SKM-1 (cell line): ENCODE data around the gene TMTC1.

ENCODE experiments used
- DNase-seq: peaks from one replicate; lab custom pipeline; 2025; ENCODE audit not compliant: unreplicated experiment; lab: John Stamatoyannopoulos, UW

Gene TMTC1

DNA sequence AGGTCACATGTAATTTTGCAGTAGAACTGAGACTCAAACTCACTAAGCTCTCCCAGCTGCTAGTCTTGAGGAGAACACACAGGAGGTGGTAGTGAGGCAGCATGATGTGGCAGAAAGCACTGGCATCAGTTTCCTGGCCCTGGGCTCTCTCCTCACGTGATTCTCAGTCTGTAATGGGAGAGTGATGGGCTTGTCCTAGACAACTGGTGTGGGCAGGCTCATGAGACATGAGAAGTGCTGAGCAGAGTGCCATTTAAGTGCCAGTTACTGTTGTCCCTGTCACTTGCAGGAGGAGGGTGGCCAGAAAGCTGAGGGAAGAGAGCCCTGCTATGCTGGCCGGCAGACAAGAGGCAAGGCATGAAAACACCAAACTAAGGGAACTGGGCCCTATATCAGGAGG, 237.7 kb downstream of the TMTC1 start:
- no peak for DNase-seq

DNA sequence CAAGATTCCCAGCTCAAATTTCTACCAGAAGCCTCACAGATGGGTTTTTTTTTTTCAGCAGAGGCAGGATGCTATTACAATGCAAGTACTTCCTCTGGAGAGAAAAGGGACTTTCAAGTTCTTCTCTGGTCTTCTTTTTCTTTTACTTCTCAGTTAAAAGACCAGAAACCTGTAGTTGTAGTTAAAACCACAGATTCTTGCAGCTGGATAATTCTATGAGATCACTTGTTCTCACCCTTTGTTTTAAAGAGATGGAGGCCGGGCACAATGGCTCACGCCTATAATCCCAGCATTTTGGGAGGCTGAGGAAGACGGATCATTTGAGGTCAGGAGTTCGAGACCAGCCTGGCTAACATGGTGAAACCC, 238.7 kb downstream of the TMTC1 start:
- no peak for DNase-seq

DNA sequence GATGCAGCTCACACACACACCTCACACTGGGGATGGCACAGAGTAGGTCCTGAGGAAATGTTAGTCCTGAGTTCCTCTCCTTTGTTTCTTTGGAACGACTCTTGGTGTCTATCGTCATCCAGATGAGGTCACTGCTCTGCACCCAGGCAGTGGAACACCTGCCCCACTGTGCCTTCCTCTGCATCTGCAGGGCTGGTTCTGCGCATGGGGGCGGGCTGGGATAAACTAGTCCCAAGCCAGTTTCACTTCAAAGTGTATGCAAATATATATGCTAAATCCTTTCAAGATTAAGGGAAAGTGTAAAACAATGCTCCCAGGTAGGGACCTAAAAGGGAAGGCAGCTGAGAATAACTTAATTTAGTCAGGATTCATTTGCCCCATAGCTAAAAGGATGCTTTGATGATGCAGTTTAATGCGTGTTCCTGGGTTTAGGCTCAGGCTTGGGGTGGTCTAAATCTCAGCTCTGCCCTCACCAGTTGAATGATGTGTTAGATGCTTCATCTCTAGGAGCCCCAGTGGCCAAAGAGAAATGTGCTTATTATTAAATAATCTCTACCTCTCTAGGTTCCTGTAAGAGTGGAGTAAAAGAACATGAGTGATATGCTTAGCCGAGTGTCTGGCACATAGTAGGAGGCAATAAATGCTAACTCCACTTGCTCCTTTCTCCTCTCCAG, 239.2 kb downstream of the TMTC1 start:
- DNase-seq, result no peak

DNA sequence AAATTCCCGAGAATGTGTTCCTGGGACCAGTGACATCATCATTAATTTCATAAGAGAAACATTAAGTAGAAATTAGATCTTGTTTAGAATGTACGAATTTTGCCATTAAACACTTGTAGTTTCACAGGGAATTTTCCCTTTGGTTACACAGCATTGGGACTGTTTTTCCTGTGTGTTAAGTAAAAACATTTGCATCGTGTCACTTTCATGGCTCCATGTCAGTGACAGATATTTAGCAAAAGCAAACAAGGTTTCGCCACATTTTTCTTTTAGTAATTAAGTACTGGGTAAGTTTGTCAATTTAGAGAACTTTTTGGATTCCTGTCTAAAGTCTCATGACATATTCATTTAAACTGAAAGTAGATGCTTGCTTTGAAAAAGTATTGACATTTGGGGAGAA, 240.7 kb downstream of the TMTC1 start:
- DNase-seq, result no peak

DNA sequence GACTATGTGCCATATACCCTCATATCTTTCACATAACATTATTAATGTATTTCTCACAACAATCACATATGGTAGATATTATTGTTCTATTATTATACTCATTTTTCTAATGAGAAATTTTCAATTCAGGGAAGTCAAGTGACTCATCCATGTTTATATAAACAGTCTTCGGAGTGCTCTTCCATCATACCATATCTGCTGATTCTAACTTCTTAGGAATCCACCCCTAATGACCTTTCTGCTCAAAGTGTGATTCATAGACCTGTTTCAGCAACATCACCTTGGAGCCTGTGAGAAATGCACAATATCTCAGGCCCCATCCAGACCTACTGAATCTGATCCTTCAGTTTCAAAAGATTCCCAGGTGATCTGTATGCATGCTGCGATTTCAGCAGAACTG, 246.4 kb downstream of the TMTC1 start:
- DNase-seq, result no peak

DNA sequence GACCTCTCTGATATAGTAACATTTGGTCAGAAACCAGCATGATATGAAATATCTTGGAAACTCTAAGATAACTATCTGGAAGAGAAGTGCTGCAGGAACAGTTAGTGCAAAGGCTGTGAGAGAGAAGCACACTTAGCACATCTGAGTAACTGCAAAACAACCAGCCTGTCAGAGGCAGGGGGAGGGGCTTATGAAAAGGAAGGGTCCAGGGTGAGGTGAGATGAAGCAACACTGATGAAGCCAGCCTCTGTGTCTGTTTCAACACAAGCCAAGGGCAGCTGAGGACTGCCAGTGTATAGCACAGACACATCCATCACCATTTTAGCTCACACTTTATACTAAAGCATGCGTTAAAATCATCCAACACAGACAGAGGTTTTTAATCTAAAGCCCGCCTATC, 248.8 kb downstream of the TMTC1 start:
- peak; percentile 18 for DNase-seq

DNA sequence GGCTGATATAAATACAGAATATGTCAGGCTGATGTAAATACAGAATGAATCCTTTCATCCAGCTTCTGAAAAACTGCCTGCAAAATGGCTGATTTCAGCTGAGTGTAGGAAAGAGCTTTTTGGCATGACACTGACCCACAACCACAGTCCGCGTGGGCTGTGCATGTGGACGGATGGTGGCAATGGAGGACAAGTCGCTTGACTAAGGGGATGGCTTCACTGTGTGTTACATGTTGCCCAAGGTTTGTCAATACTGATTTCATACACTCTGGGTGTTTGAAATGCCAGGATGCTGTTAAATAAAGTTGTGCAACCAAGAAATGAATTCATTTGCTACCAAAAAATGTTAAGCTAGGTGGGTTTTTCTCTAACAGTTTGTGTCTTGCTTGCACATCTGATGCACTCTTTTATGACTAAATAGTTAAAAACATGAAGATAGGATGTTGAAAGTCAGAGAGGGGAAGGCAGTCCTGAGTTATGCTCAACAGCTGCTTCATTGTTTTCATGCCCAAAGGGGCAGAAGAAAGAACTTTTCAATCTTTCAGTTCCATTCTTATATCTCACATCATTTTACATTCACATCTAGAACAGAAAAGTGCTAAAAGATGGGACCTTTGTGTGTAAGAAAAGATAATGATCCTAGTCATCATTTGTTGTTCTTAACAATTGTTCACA, 249.8 kb downstream of the TMTC1 start:
- DNase-seq, result no peak

DNA sequence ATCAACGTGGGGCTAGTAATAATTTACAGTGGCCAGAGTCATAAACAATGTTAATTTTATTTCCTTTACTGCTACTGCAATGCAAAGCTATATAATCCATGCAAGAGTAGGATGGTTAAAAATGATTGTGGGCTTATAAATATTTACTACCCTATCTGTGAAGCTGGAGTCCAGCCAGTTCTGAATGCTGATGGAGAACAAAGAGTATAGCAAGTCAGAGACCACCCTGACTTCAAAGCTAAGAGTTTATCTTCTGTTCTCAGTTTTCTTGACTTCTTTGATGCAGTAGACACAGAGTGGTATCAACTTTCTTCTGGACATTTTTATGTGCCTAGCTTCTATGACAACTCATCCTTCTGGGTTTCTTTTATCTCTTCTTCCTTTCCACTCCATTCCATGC, 252.3 kb downstream of the TMTC1 start:
- no peak for DNase-seq

DNA sequence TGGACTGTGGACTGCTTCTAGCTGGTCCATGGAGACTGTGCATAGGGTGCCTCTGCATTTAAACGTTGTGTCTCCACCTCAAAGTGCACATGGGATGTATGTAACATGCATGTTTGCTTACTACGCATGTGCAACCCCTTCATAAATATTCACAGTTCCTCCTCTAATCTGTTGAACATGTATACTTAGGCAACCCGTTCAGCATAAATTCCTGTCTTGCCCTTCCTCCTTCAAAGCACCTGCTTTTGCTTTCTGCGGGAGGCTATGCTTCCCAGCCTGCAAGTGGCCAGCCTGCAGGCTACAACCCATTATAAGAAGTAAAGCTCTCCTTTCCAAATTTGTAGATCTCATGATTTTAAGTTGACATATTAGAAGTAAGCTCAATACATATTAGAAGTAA, 253.3 kb downstream of the TMTC1 start:
- no peak for DNase-seq

DNA sequence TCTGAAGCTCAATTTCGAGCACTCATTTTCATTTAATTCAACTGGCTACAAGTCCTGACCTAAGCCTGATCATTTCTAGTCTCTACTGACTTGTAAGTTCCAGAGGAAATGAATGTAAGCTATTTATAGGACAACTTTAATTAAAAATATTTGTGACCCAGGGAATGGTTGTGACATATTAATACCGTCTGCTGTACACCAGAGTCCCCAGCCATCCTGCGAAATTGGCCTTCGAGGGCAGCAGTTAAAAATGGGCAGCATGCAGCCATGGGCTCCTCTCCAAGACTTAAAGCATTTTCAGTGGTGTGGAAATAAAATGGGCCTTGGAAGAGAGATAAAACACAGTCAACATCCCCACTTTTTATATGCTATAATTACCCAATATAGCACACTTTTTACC, 255.6 kb downstream of the TMTC1 start:
- DNase-seq, result no peak

DNA sequence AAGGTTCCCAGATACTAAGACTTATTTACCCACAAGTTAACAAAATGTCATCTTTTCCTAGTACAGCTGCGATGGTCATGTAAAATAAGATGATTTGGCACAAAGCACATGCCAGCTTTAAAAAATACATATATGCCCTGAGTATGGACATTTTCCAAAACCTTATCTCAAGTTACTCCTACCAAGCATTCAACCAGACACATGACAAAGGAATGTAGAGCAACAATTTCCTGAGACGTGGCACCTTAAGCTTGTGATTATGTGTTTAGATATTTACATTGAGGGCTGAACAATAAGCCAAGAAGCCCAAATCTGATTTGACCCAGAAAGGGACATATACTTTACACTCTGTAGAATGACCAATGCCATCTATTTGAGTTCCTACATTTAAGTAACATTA, 261.8 kb downstream of the TMTC1 start:
- DNase-seq, result no peak

DNA sequence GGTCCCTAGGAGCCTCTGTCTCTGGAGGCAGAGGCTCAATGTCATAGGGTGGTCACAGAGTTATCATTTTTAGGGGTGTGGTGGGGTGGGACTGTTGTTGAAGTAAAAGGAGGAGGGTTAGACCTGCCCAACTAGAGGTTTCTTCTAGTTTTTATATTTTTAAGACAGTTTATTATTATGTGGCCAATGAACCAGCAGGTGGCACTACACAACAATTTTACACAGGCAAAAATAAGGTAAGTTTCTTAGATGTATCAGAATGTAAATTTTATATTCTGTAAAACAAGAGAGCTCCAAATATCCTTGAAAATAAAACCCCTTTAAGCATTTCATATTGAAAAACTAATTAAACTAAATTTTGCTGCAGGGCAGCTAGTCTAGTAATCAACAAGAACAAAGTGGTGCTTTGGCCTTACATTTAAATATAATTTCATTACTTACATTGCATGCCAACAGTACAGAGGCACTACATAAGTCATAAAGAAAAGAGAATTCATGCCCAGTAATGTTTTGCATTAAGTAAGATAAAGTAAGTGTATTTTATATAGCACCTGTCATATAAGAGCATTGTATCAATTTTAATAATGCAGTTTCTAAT, 264.1 kb downstream of the TMTC1 start:
- DNase-seq, result no peak

DNA sequence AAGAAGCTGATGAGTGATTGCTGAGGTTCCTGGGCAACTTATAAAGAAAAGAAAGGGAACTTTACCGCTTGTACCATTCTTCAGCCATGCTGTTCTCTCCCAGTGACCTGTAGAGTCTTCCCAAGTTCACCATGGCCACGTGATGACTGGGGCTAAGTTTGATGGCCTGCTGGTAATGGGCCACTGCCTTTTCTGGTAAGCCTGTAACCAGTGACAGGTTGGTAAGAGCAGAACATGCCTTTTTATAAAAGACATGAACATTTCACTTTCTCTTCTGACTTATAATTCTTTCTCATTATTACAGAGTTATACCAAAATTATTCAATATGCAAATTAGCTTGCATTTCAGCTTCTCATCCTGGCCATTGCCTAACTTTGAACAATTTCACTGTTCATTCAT, 265.3 kb downstream of the TMTC1 start:
- DNase-seq, result no peak

DNA sequence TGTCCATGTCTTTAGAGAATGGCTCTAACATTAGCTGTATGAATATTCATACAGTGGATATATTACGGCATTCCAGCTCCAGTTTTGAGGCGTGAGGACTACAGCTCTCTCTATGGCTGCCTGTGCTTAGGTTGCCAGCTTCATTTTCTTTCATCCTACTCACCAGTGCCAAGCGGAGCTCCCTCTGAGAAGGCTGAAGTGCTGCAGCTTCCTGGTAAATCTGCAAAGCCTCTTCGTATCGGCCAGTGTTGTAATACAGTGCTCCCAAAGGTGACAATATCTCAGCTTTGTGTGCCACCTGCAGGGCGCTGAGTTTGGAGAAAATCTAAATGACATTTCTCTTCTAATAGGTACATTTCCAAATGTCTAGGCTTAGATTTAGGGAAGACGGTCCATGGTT, 266.5 kb downstream of the TMTC1 start:
- DNase-seq, result no peak

DNA sequence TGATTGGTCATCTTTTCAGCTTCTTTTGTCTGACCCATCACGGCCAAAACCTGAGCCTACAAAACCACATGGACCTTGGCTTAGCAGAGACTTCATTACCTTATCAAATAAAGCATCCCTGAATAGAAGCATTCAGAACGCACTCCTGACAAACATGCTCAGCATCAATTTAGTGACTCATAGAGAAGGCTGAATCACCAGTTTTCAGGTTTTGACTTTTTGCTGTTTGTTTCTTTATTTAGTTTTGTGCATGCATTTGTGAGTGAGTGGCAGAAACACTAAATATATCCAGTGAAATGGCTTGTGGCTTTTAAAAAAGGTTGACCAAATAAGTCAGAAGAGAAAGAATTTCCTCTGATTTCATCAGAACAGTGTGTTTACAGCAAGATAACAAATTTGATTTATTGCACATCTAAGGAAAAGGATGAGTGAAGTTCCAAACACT, 267.3 kb downstream of the TMTC1 start:
- no peak for DNase-seq

DNA sequence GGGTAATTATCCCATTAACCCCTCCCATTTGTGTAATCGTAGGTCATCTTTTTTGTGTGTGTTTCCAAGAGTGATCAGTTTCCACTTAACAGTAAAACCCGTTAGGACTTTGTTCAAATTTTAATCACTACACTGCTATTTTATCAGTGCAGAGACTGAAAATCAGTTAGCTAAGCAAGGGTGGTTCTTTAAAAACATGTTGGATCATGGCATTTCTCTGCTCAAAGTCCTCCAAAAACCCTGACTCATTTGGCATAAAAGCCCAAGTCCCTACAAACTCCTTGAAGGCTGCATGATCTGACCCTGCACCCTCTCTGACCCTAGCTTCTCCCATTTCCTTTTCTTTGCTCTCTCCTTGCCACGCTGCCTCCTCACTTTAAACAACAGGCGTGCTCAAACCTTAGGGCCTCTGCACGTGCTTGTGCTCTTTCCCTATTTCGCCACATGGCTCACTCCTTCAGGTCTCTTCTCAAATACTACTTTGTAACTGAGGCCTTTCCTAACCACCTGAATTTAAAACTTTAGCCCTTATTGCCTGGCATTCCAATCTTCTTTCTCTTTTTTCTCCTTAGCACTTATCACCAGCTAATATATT, 273.1 kb downstream of the TMTC1 start:
- DNase-seq, result no peak

DNA sequence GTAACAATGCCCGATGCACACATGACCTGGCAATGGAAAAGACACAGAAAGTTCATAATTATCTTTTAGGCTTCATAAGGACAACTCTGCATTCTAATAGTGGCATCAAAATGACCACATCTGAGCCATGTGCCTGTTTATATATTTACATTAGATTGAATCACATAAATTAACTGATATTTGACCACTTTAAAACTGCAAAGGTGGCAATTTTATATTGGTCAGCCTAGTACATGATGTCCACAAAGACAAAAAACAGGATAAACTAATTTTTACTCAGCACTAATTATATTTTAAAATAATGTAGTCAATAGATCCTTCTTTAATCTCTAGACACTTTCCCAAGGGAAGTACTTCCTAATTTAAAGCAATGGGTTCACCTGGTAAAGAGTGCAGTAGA, 274.2 kb downstream of the TMTC1 start:
- DNase-seq, result no peak

DNA sequence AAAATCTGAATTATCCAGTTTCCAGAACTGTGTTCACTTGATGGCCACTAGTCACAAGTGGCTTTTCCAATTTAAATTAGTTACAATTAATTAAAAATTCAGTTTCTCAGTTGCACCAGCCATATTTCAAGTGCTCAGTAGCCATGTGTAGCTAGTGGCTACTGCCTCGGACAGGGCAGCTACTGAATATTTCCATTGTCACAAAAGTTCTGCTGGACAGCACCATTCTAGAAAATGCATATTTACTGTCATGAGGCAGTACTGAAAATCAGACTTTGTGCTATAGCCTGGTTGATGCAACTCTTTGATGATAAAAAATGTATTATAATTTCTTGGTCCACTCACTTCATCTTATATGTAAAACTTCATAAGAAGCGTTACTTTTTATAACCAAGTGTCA, 274.8 kb downstream of the TMTC1 start:
- DNase-seq, result no peak

DNA sequence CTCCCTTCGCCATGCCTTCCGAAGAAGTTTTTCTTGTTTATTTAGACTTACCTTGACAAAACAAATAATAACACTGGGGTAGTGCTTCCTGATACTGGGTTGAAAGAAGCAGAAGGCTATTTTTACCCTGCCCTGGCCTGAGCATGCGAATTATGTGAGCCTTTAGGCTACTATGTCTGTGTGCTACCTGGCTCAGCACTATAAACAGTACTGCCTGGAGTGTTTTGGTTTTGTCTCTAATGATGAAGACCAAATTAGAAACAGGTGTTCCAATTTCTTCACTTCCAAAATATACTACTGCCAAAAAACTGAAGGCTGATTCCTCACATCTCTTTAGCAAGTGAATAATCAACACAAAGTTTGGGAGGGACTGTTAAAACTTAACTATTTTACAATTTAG, 278.6 kb downstream of the TMTC1 start:
- DNase-seq, result no peak

DNA sequence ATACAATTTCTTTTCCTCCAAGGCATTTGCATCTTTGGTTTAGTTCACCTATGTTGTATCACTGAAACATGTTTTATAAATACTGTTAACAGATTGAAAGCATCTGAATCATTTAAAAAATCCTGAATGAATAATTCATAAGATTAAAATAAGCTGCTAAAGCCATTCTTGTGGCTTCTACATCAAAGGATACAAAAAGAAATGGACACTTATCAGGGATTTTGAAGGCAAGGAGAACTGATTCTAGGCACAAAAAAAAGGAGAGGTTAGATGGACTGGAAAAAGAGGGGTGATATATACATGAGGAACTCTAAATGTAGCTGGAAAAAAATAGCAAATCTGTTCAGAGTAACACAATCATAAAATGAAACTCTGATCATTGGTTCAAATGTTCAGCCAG, 280.5 kb downstream of the TMTC1 start:
- no peak for DNase-seq

DNA sequence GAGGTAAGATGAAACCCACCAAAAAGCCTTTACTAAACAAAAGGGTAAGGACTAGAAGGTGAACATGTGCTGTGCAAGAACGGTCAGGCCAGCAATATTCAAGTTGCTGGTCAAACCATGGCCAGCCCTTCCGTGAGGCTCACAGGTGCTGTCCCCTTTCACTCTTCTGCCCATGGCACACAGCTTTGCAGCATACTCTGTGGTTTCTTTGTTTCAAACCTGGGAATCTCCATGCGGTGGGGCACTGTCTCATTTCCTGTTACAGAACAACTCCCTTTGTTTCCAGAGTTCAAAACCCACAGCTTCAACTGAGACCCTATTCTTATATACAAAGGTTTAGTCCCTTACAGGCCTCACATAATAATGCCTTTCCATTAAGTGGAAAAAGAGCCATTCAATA, 284.5 kb downstream of the TMTC1 start:
- no peak for DNase-seq

DNA sequence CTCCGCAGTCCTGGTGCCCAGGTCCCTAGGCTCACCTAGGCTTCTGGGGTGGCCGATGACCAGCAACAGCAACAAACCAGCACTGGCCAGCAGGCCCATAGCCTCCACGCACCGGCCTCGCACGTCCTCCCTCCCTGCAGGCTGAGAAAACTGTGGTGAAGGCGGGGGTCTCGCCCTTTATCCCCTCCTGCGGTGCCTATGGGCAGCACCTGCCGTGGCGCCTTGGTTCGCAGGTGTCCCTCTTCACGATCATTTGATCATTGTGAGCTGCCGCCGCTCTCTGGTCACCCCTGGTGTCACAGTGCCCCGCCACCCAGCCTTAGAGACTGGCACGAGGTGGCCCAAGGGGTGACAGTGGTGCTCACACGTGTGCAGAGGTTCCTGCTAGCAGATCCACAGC, 286.2 kb downstream of the TMTC1 start, which contains the start of gene OVCH1:
Gene OVCH1 (minus strand): TSS at position 99 of the 400 bp plus-strand sequence. CDS start 0 bp downstream, at position 99.
- DNase-seq, result no peak
